Spleen (tissue), 7 donors: Measurements from ENCODE around the gene PTPN6.

Experiments used
- CTCF ChIP-seq, 11 experiments: fragments of 200-600 bp in 7 of 11; fragments of 450-650 bp in 4 of 11; sonication (generic) in 4 of 11; IDR thresholded peaks in 8 of 11; conservative IDR thresholded peaks in 3 of 11; 1 replicate in 7 of 11; 2 replicates in 4 of 11; pipeline versions ENCODE4 v1.4.0 to v1.8.0; 2016 to 2021; ENCODE audit warnings: antibody characterized with exemption in 11 of 11, inconsistent platforms in 4 of 11, mild to moderate bottlenecking in 1 of 11
- POLR2A ChIP-seq, 3 donors: fragments of 450-650 bp; IDR thresholded peaks; one replicate each; pipeline ENCODE4 v1.5.1; 2017; ENCODE audit warnings: antibody characterized with exemption in 3 of 3, mild to moderate bottlenecking in 1 of 3
- POLR2AphosphoS5 ChIP-seq, 3 donors: sonication (generic); formaldehyde crosslinking; IDR thresholded peaks; one replicate each; pipeline ENCODE4 v1.5.1; 2017; ENCODE audit warnings: antibody characterized with exemption in 3 of 3
- donor health status: DM: no; HTN: no; CAD: no; lungs with moderate emphysema.
- donor health status: DM: no; HTN: no; CAD: no.
- donor health status: DM: no; HTN: no; CAD: no.

GRCh38 chr12:6902448-6902847 is 48.7 kb upstream of the PTPN6 start:
- no peak for TF ChIP-seq CTCF (IDR thresholded peaks at IDR 0.05 in 8 of 11, conservative IDR thresholded peaks at IDR 0.05 in 3 of 11)
- TF ChIP-seq POLR2AphosphoS5 (IDR thresholded peaks at IDR 0.05) = no peak
- TF ChIP-seq POLR2A (IDR thresholded peaks at IDR 0.05) = no peak
